Fibroblast of lung (primary cell): ENCODE results near the gene ST6GALNAC3. TPM values are rescaled to one million over a fixed set of nuclear protein-coding genes. Genes with fewer than 3 reads are reported as not detected.
A peak's percentile ranks its signal among the peaks of the same experiment; 100 is the strongest.
"Not testable (repeated sequence)": the region's sequence is repeated elsewhere in the genome, so short reads cannot be mapped to it uniquely, and the experiment has no call there.

Experiments
- DNase-seq, 2 donors: peaks; one replicate each; pipeline versions ENCODE4 v3.0.0 to v3.0.0-alpha.2; 2010; ENCODE audit warnings: low read depth in 2 of 2
- H2AFZ ChIP-seq: 2 replicates; pipeline ENCODE4 v1.5.1; 2012; ENCODE audit warnings: low read length, control low read depth, inconsistent platforms
- H3K27ac ChIP-seq: 2 replicates; pipeline ENCODE4 v1.5.1; 2011; ENCODE audit warnings: low read length, control low read depth; ENCODE audit not compliant: insufficient read depth
- H3K27me3 ChIP-seq: 2 replicates; pipeline ENCODE4 v1.5.1; 2011; ENCODE audit warnings: mild to moderate bottlenecking, low read length; ENCODE audit not compliant: control insufficient read depth, insufficient read depth
- H3K36me3 ChIP-seq: 2 replicates; pipeline ENCODE4 v1.5.1; 2011; ENCODE audit warnings: low read length; ENCODE audit not compliant: control insufficient read depth, insufficient read depth
- H3K4me1 ChIP-seq: 2 replicates; pipeline ENCODE4 v1.5.1; 2011; ENCODE audit warnings: low read length; ENCODE audit not compliant: control insufficient read depth, insufficient read depth; ENCODE audit errors: extremely low read depth
- H3K4me2 ChIP-seq: 2 replicates; pipeline ENCODE4 v1.5.1; 2011; ENCODE audit warnings: low read length, control low read depth; ENCODE audit not compliant: insufficient read depth; ENCODE audit errors: extremely low read depth
- H3K4me3 ChIP-seq, 4 experiments: fragments of 200-600 bp in 1 of 4; sonication (generic) in 1 of 4; replicated peaks in 1 of 4; 2 replicates each; pipeline ENCODE4 v1.5.1; 2011 to 2016; ENCODE audit warnings: low read length in 4 of 4, low read depth in 3 of 4, mild to moderate bottlenecking in 3 of 4, control low read depth in 2 of 4, inconsistent platforms in 1 of 4, mixed read lengths in 1 of 4; ENCODE audit not compliant: insufficient read depth in 1 of 4; ENCODE audit errors: control extremely low read depth in 1 of 4
- H3K79me2 ChIP-seq: 2 replicates; pipeline ENCODE4 v1.5.1; 2012; ENCODE audit warnings: mild to moderate bottlenecking, low read length, inconsistent platforms; ENCODE audit not compliant: control insufficient read depth, insufficient read depth
- H3K9ac ChIP-seq: 2 replicates; pipeline ENCODE4 v1.5.1; 2011; ENCODE audit warnings: mild to moderate bottlenecking, low read length, control low read depth; ENCODE audit not compliant: insufficient read depth
- H3K9me3 ChIP-seq: 2 replicates; pipeline ENCODE4 v1.5.1; 2012; ENCODE audit warnings: low read depth, low read length; ENCODE audit not compliant: control insufficient read depth, insufficient read depth
- H4K20me1 ChIP-seq: 2 replicates; pipeline ENCODE4 v1.5.1; 2011; ENCODE audit warnings: low read length; ENCODE audit not compliant: control insufficient read depth, insufficient read depth; ENCODE audit errors: extremely low read depth
- CTCF ChIP-seq, 2 donors: IDR thresholded peaks in 1 of 2; conservative IDR thresholded peaks in 1 of 2; 1 replicate in 1 of 2; 2 replicates in 1 of 2; pipeline ENCODE4 v1.5.1; 2011 to 2012; ENCODE audit warnings: low read length in 2 of 2, control low read depth in 1 of 2, inconsistent platforms in 1 of 2, low read depth in 1 of 2, mild to moderate bottlenecking in 1 of 2
- EZH2 ChIP-seq: IDR thresholded peaks from 2 replicates; pipeline ENCODE4 v1.5.1; 2012; ENCODE audit warnings: low read length, control low read depth, mild to moderate bottlenecking; ENCODE audit errors: missing control alignments
- polyA plus RNA-seq, 2 donors: library from polyadenylated mRNA; depleted of rRNA in 1 of 2; stranded (reverse) in 1 of 2; unstranded in 1 of 2; fragments of >200 nt; gene quantifications; 2 replicates each; pipeline ENCODE4 v1.2.1, GENCODE V29; 2011 to 2012; ENCODE audit warnings: missing spikeins in 1 of 2
- total RNA-seq: library from RNA; depleted of rRNA; stranded (reverse); fragments of >200 nt; gene quantifications from 2 replicates; pipeline ENCODE4 v1.2.1, GENCODE V29; 2014

Gene ST6GALNAC3
- total and polyA plus RNA-seq, 2 donors (not counting 1 experiment from before 2014, with no cell fraction given) = 0.34 to 0.66 TPM

GRCh38 chr1:76238094-76238628, 163.6 kb downstream of the ST6GALNAC3 start:
- no peak overlapping the region for H3K4me2 ChIP-seq
- peak in 1 of 2 donors; percentile 67 for DNase-seq
- no peak overlapping the region for H2AFZ ChIP-seq
- H4K20me1 ChIP-seq = no peaks in the 10 kb centered on the region
- no peak overlapping the region for H3K9ac ChIP-seq
- no peaks in the 10 kb centered on the region for H3K79me2 ChIP-seq
- H3K27ac ChIP-seq = no peak overlapping the region
- no peaks in the 10 kb centered on the region for H3K27me3 ChIP-seq
- no peak for TF ChIP-seq CTCF (conservative IDR thresholded peaks at IDR 0.05 in 1 of 2, IDR thresholded peaks at IDR 0.05 in 1 of 2; ENCODE audit: low read depth in 1 of 2, low read length in 2 of 2)
- no peak for TF ChIP-seq EZH2
- H3K4me1 ChIP-seq = no peaks in the 10 kb centered on the region
- no peaks in the 10 kb centered on the region for H3K9me3 ChIP-seq
- H3K4me3 ChIP-seq = no peak overlapping the region
- H3K36me3 ChIP-seq = no peaks in the 10 kb centered on the region

- no peaks in the 10 kb centered on the region for H4K20me1 ChIP-seq
- no peaks in the 10 kb centered on the region for H3K79me2 ChIP-seq
- no peaks in the 10 kb centered on the region for H3K9me3 ChIP-seq
- no peaks in the 10 kb centered on the region for H3K36me3 ChIP-seq
- H3K27ac ChIP-seq = no peak overlapping the region
- TF ChIP-seq EZH2 (no peak), CTCF (conservative IDR thresholded peaks at IDR 0.05 in 1 of 2, IDR thresholded peaks at IDR 0.05 in 1 of 2; ENCODE audit: low read depth in 1 of 2, low read length in 2 of 2) (no peak)
- no peaks in the 10 kb centered on the region for H3K27me3 ChIP-seq
- no peak overlapping the region for H3K4me2 ChIP-seq
- DNase-seq = no peak
- H3K4me3 ChIP-seq = no peak overlapping the region
- H2AFZ ChIP-seq = no peak overlapping the region
- no peaks in the 10 kb centered on the region for H3K4me1 ChIP-seq
- no peak overlapping the region for H3K9ac ChIP-seq
These were observed 164.9 kb downstream of the ST6GALNAC3 start for GRCh38 chr1:76239470-76239918.

- Histone ChIP-seq H4K20me1 (no peaks in the 10 kb centered on the region), H3K9me3 (no peaks in the 10 kb centered on the region), H3K27me3 (no peaks in the 10 kb centered on the region), H3K4me1 (no peaks in the 10 kb centered on the region), H2AFZ (no peak overlapping the region), H3K79me2 (no peaks in the 10 kb centered on the region), H3K4me3 (no peak overlapping the region), H3K4me2 (no peak overlapping the region), H3K9ac (no peak overlapping the region), H3K27ac (no peak overlapping the region), H3K36me3 (no peaks in the 10 kb centered on the region)
- peak in 1 of 2 donors; percentile 36 for DNase-seq
- TF ChIP-seq CTCF (conservative IDR thresholded peaks at IDR 0.05 in 1 of 2, IDR thresholded peaks at IDR 0.05 in 1 of 2; ENCODE audit: low read depth in 1 of 2, low read length in 2 of 2) (no peak), EZH2 (no peak)
These were observed 165.8 kb downstream of the ST6GALNAC3 start for GRCh38 chr1:76240316-76240715.

- H3K27ac ChIP-seq, H3K4me1 ChIP-seq, H3K4me3 ChIP-seq, H3K36me3 ChIP-seq, H3K79me2 ChIP-seq, H3K27me3 ChIP-seq, H3K9ac ChIP-seq, H2AFZ ChIP-seq, H4K20me1 ChIP-seq, H3K4me2 ChIP-seq, H3K9me3 ChIP-seq, DNase-seq: not testable (repeated sequence)
These were observed 168.0 kb downstream of the ST6GALNAC3 start for GRCh38 chr1:76242587-76242986.
